Smooth muscle cell (in vitro differentiated cells): ENCODE results near the gene DFFB. TPM values are rescaled to one million over a fixed set of nuclear protein-coding genes. Genes with fewer than 3 reads are reported as not detected.

Source experiments
- DNase-seq: peaks from one replicate; lab custom pipeline; 2025; ENCODE audit not compliant: unreplicated experiment; lab: John Stamatoyannopoulos, UW
- H2AFZ ChIP-seq: fragments of 200-600 bp; sonication (generic); 2 replicates; pipeline ENCODE4 v1.6.0; 2016; ENCODE audit warnings: antibody characterized with exemption, low read depth, mild to moderate bottlenecking
- H3F3A ChIP-seq: fragments of 200-600 bp; sonication (generic); 2 replicates; pipeline ENCODE4 v1.6.0; 2017; ENCODE audit warnings: antibody characterized with exemption, low read depth
- H3K27ac ChIP-seq: fragments of 200-600 bp; sonication (generic); 2 replicates; pipeline ENCODE4 v1.5.1; 2016; ENCODE audit warnings: low read depth, mild to moderate bottlenecking
- H3K27me3 ChIP-seq: fragments of 200-600 bp; sonication (generic); 2 replicates; pipeline ENCODE4 v1.6.1; 2016; ENCODE audit warnings: low read depth, mild to moderate bottlenecking
- H3K36me3 ChIP-seq: fragments of 200-600 bp; sonication (generic); 2 replicates; pipeline ENCODE4 v1.5.1; 2016; ENCODE audit warnings: low read depth
- H3K4me1 ChIP-seq: fragments of 200-600 bp; sonication (generic); 2 replicates; pipeline ENCODE4 v1.5.1; 2016; ENCODE audit warnings: low read depth
- H3K4me2 ChIP-seq: fragments of 200-600 bp; sonication (generic); 2 replicates; pipeline ENCODE4 v1.6.0; 2016; ENCODE audit warnings: mild to moderate bottlenecking
- H3K4me3 ChIP-seq: fragments of 200-600 bp; sonication (generic); 2 replicates; pipeline ENCODE4 v1.5.1; 2016; ENCODE audit warnings: mild to moderate bottlenecking
- H3K79me2 ChIP-seq: fragments of 200-600 bp; sonication (generic); 2 replicates; pipeline ENCODE4 v1.6.0; 2016; ENCODE audit warnings: low read depth, mild to moderate bottlenecking
- H3K9ac ChIP-seq: fragments of 200-600 bp; sonication (generic); 2 replicates; pipeline ENCODE4 v1.6.0; 2016; ENCODE audit warnings: low read depth
- H3K9me3 ChIP-seq: fragments of 200-600 bp; sonication (generic); replicated peaks from 2 replicates; pipeline ENCODE4 v1.5.1; 2016; ENCODE audit warnings: low read depth
- H4K20me1 ChIP-seq: fragments of 200-600 bp; sonication (generic); 2 replicates; pipeline ENCODE4 v1.6.0; 2016; ENCODE audit warnings: low read depth
- WGBS: methylation state at CpG from one replicate; pipeline ENCODE4 v1.1.7; 2016; ENCODE audit warnings: low lambda C conversion rate; 5-methylcytosine and 5-hydroxymethylcytosine counted together
- polyA plus RNA-seq: library from polyadenylated mRNA; unstranded; fragments of >200 nt; fragmentation: Nextera tagmentation; extraction: Ambion mirVana; gene quantifications from 2 replicates; pipeline ENCODE4 v1.2.1, GENCODE V29; 2016
- total RNA-seq: library from RNA; depleted of rRNA; stranded (reverse); fragments of >200 nt; gene quantifications from 2 replicates; pipeline ENCODE4 v1.2.3, GENCODE V29; 2014
- TF ChIP-seq, protein P1 (sequence below): fragments of 200-600 bp; sonication (generic); IDR thresholded peaks from 2 replicates; pipeline ENCODE4 v1.5.1; 2017; ENCODE audit warnings: borderline replicate concordance, mild to moderate bottlenecking, antibody characterized with exemption; ENCODE audit not compliant: insufficient read depth, poor library complexity, severe bottlenecking

DFFB gene
- total and polyA plus RNA-seq, 2 experiments from 2014 or later = 3.3 to 4.5 TPM

DNA sequence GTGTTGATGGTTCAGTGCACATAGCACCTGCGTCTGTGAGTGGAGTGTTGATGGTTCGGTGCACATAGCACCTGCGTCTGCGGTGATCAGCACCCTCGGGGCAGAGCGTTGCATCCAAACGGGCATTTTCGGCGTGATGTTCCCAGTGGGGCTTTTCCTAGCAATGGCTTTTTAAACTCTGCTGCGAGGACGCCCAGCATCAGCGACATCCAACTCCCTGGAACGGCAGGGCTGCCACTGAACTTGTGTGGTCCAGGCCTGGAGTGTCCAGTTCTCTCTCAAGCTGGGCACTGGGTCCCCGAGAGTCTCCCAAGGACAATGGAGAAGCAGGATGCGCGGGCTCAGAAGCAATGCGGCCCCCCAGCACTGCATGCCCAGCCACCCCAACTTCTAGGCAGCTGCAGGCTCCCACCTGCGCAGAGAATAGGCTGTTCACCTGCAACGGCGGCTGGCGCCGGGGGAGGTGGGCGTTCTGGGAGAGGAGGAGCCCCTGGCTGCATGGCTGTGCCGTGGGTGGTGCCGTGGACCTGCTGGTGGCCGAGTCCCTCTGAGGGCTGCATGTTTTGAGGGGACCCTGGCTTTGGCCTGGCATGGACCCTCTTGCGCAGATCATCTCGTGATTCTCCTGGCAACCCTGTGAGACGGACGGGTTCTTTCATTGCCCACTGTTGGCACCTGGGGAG lies 52.9 kb downstream of the DFFB start:
- Histone ChIP-seq H4K20me1 (no peaks in the 10 kb centered on the region), H2AFZ (no peak overlapping the region), H3K36me3 (no peaks in the 10 kb centered on the region), H3K27ac (no peak overlapping the region), H3K4me2 (no peak overlapping the region), H3K27me3 (no peaks in the 10 kb centered on the region), H3K4me1 (no peaks in the 10 kb centered on the region), H3K79me2 (no peaks in the 10 kb centered on the region), H3K9ac (no peak overlapping the region), H3K9me3 (no peaks in the 10 kb centered on the region), H3F3A (no peaks in the 10 kb centered on the region), H3K4me3 (no peak overlapping the region)
- no peak for DNase-seq
- TF ChIP-seq, protein P1, sequence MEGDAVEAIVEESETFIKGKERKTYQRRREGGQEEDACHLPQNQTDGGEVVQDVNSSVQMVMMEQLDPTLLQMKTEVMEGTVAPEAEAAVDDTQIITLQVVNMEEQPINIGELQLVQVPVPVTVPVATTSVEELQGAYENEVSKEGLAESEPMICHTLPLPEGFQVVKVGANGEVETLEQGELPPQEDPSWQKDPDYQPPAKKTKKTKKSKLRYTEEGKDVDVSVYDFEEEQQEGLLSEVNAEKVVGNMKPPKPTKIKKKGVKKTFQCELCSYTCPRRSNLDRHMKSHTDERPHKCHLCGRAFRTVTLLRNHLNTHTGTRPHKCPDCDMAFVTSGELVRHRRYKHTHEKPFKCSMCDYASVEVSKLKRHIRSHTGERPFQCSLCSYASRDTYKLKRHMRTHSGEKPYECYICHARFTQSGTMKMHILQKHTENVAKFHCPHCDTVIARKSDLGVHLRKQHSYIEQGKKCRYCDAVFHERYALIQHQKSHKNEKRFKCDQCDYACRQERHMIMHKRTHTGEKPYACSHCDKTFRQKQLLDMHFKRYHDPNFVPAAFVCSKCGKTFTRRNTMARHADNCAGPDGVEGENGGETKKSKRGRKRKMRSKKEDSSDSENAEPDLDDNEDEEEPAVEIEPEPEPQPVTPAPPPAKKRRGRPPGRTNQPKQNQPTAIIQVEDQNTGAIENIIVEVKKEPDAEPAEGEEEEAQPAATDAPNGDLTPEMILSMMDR = no peak
- 84% methylated on average over 30 of the region's 30 CpGs for WGBS

DNA sequence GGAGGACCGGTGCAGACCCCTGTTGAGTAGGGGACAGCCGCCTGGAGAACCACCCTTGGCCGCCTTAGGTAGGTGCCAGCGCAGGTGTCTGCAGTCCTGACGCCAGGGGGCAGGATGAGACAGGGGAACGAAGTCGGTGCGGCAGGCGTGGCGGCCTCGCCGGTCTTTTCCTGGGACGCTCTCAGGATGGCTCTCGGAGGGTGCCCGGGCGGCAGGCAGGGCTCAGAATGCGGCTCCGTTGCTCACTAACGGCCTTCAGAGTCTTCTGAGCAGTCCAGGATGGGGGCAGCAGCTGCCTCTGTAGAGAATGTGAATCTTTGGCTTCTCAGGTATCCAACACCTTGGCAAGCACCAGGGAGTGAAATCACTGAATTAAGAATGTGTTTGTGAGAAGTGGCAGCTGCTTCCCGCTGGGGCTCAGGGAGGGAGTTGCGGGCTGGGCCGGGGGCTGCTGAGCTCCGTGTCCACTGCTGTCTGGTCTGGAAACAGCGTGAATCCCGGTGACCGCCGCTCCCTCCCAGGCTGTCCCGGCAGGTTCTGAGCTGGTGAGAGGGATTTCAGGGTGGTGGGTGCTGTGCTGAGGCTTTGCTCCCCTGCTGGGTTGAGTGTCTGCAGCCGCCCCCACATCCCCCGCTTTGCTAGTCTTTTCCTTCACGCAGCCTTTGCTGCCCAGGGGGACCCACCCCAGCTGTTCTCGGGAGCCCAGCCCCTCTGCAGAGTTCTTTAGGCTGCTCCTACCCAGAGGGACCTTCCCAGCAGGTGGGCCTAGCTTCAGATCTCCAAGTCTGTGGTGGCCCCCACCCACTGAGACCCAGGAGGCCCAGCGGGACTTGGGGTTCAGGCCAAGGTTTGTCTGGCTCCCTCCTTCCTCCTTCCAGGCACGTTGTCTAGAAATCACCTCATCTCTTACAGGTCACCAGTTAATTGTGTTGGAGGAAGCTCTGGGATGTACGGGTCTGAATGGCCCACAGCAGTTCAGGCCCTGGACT lies 53.9 kb downstream of the DFFB start:
- peak; percentile 10 for DNase-seq
- H3K79me2 ChIP-seq = no peaks in the 10 kb centered on the region
- TF ChIP-seq, protein P1 = peak; percentile 79
- H3K27ac ChIP-seq = no peak overlapping the region
- H2AFZ ChIP-seq = no peak overlapping the region
- peak overlapping the region; percentile 81 for H3K4me2 ChIP-seq
- H3K36me3 ChIP-seq = no peaks in the 10 kb centered on the region
- no peak overlapping the region for H3K4me3 ChIP-seq
- no peaks in the 10 kb centered on the region for H3K4me1 ChIP-seq
- WGBS = 29% methylated on average over 35 of the region's 35 CpGs
- H3K9me3 ChIP-seq = no peaks in the 10 kb centered on the region
- H3K27me3 ChIP-seq = no peaks in the 10 kb centered on the region
- no peaks in the 10 kb centered on the region for H4K20me1 ChIP-seq
- H3K9ac ChIP-seq = no peak overlapping the region
- no peaks in the 10 kb centered on the region for H3F3A ChIP-seq

DNA sequence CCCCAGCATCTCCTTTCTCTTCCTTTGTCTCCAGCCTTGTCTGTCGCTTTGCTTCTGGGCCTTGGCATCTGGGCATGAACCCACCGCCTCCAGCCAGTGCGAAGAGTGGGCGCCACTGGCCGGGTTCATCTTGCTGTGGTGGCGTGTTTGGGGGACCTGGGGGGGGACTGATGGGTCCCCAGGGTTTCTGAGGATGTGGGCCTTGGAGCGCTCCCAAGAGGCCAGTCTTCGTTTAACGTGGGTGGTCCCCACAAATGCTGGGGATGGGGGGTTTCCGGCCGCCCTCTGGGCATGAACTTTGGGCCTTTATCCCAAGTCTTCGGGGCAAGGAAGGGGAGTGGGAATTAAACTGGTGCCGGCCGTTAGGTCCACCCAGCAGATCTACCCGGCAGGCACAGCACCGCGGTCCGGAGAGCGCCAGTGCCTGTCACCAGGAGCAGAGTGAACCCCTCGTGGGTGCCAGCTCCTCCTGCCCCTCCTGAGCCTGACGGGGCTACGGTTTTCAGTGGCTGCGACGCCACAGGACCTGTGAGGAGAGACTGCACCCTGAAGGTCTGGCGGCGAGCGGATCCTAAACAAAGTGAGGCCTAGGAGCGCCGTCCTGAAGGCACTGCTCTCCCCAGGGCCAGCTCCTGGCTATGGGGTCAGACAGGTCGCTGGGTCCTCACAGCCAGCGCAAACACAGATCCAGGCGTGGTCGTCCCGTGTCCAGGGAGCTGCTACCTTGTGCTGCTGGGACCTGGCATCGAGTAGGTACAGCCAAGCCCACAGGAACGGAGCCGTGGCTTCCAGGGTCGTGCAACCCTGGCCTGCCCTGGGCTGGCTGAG lies 54.9 kb downstream of the DFFB start:
- Histone ChIP-seq H3K79me2 (no peaks in the 10 kb centered on the region), H3K4me3 (no peak overlapping the region), H3K27ac (no peak overlapping the region), H3K9me3 (no peaks in the 10 kb centered on the region), H3F3A (no peaks in the 10 kb centered on the region), H2AFZ (no peak overlapping the region), H3K4me2 (no peak overlapping the region), H4K20me1 (no peaks in the 10 kb centered on the region), H3K27me3 (no peaks in the 10 kb centered on the region), H3K4me1 (no peaks in the 10 kb centered on the region), H3K9ac (no peak overlapping the region), H3K36me3 (no peaks in the 10 kb centered on the region)
- TF ChIP-seq, protein P1 = no peak
- DNase-seq = no peak
- 90% methylated on average over 38 of the region's 38 CpGs for WGBS
